Suppressor macrophage treated with lipopolysaccharide for 1 hour (primary cell): Measurements from ENCODE around the gene ABCC4.
A peak's percentile ranks its signal among the peaks of the same experiment; 100 is the strongest.
"Not testable (repeated sequence)": the region's sequence is repeated elsewhere in the genome, so short reads cannot be mapped to it uniquely, and the experiment has no call there.

ENCODE experiments used
- DNase-seq, 3 donors: peaks; one replicate each; pipeline ENCODE4 v3.0.0-alpha.2; 2020 to 2022

Gene ABCC4

GRCh38 chr13:95296326-95296925, 4.8 kb downstream of the ABCC4 start:
- DNase-seq = peak; percentile 39 to 63 (median 44)

- peak in 2 of 3 donors; percentile 13 to 39 for DNase-seq
These were observed 6.2 kb downstream of the ABCC4 start for GRCh38 chr13:95295026-95295425.

- DNase-seq = no peak
These were observed 8.6 kb downstream of the ABCC4 start for GRCh38 chr13:95292622-95293021.

- not testable (repeated sequence) for DNase-seq
These were observed 11.3 kb downstream of the ABCC4 start for GRCh38 chr13:95289901-95290300.

GRCh38 chr13:95289020-95289444, 12.2 kb downstream of the ABCC4 start:
- peak in 1 of 3 donors; percentile 26 for DNase-seq

- no peak for DNase-seq
These were observed 16.8 kb downstream of the ABCC4 start for GRCh38 chr13:95284436-95284835.

- no peak for DNase-seq
These were observed 22.2 kb downstream of the ABCC4 start for GRCh38 chr13:95279016-95279415.

- no peak for DNase-seq
These were observed 25.2 kb downstream of the ABCC4 start for GRCh38 chr13:95276037-95276505.

GRCh38 chr13:95275322-95276036, 25.8 kb downstream of the ABCC4 start:
- no peak for DNase-seq

GRCh38 chr13:95273592-95274132, 27.6 kb downstream of the ABCC4 start:
- DNase-seq = not testable (repeated sequence)

- not testable (repeated sequence) for DNase-seq
These were observed 29.2 kb downstream of the ABCC4 start for GRCh38 chr13:95272076-95272475.

GRCh38 chr13:95269756-95270155, 31.5 kb downstream of the ABCC4 start:
- no peak for DNase-seq

GRCh38 chr13:95268343-95269065, 32.7 kb downstream of the ABCC4 start:
- DNase-seq = not testable (repeated sequence)

- DNase-seq = no peak
These were observed 33.4 kb downstream of the ABCC4 start for GRCh38 chr13:95267662-95268342.

- no peak for DNase-seq
These were observed 37.0 kb downstream of the ABCC4 start for GRCh38 chr13:95264225-95264624.

GRCh38 chr13:95262837-95263384, 38.3 kb downstream of the ABCC4 start:
- no peak for DNase-seq

GRCh38 chr13:95261956-95262355, 39.3 kb downstream of the ABCC4 start:
- no peak for DNase-seq

- DNase-seq = no peak
These were observed 41.2 kb downstream of the ABCC4 start for GRCh38 chr13:95260031-95260525.

- DNase-seq = no peak
These were observed 42.5 kb downstream of the ABCC4 start for GRCh38 chr13:95258619-95259194.

GRCh38 chr13:95258098-95258497, 43.2 kb downstream of the ABCC4 start:
- no peak for DNase-seq

GRCh38 chr13:95256091-95256490, 45.2 kb downstream of the ABCC4 start:
- no peak for DNase-seq
